Urinary bladder (tissue), 2 donors: ENCODE results near the gene TLR5. TPM values are rescaled to one million over a fixed set of nuclear protein-coding genes. Genes with fewer than 3 reads are reported as not detected.

Source experiments
- polyA plus RNA-seq: library from polyadenylated mRNA; stranded (reverse); fragments of 200-250 nt; gene quantifications from one replicate; pipeline ENCODE4 v1.2.3, GENCODE V29; 2013
- total RNA-seq: library from RNA; depleted of rRNA; stranded (reverse); fragments of >200 nt; gene quantifications from one replicate; pipeline ENCODE4 v1.2.3, GENCODE V29; 2014
- donor health status: healthy.

The TLR5 gene
- total and polyA plus RNA-seq, 2 donors: 3.7 to 5.7 TPM

Other genes starting within 250 kb of the TLR5 start
- gene SUSD4, start 220.9 kb upstream of the TLR5 start, total RNA-seq: 6.3 TPM
- gene SUSD4, start 220.9 kb upstream of the TLR5 start, polyA plus RNA-seq: 2.0 TPM